SK-N-SH treated with all-trans-retinoic acid at 6 μM for 48 hours (cell line): ENCODE measurements around the gene TRIM7.

Experiments
- ATAC-seq: fragments of 200-7000 bp; cut with Tn5 transposase; 3 replicates; pipeline ENCODE4 v1.9.1; 2020; ENCODE audit warnings: mild to moderate bottlenecking, moderate library complexity
- BACH2 ChIP-seq: fragments of 250-450 bp; sonication (Bioruptor Pico); IDR thresholded peaks from 2 replicates; pipeline ENCODE4 v1.9.0; 2021; ENCODE audit warnings: mild to moderate bottlenecking, borderline replicate concordance
- CSDC2 ChIP-seq: fragments of 250-450 bp; sonication (Bioruptor Pico); IDR thresholded peaks from 2 replicates; pipeline ENCODE4 v1.5.0; 2020; ENCODE audit warnings: mild to moderate bottlenecking, moderate library complexity
- GLIS3 ChIP-seq: fragments of 250-450 bp; sonication (Bioruptor Pico); IDR thresholded peaks from 2 replicates; pipeline ENCODE4 v1.5.0; 2020; ENCODE audit warnings: mild to moderate bottlenecking, moderate library complexity
- ISL1 ChIP-seq: fragments of 250-450 bp; sonication (Bioruptor Pico); IDR thresholded peaks from 2 replicates; pipeline ENCODE4 v2.1.2; 2022; ENCODE audit warnings: mild to moderate bottlenecking, moderate library complexity
- OSR1 ChIP-seq: fragments of 250-450 bp; sonication (Bioruptor Pico); IDR thresholded peaks from 2 replicates; pipeline ENCODE4 v1.8.0; 2022; ENCODE audit warnings: moderate library complexity, mild to moderate bottlenecking, inconsistent platforms
- PPARA ChIP-seq: fragments of 250-450 bp; sonication (Bioruptor Pico); IDR thresholded peaks from 2 replicates; pipeline ENCODE4 v1.5.0; 2020; ENCODE audit warnings: mild to moderate bottlenecking, borderline replicate concordance
- RARB ChIP-seq: fragments of 250-450 bp; sonication (Bioruptor Pico); IDR thresholded peaks from 2 replicates; pipeline ENCODE4 v1.8.0; 2021; ENCODE audit warnings: mild to moderate bottlenecking, moderate library complexity
- SNAI2 ChIP-seq: fragments of 250-450 bp; sonication (Bioruptor Pico); IDR thresholded peaks from 2 replicates; pipeline ENCODE4 v1.5.0; 2020; ENCODE audit warnings: mild to moderate bottlenecking, moderate library complexity
- TCF4 ChIP-seq: fragments of 250-450 bp; sonication (Bioruptor Pico); IDR thresholded peaks from 2 replicates; pipeline ENCODE4 v1.8.0; 2021; ENCODE audit warnings: mild to moderate bottlenecking, moderate library complexity, borderline replicate concordance
- TOX ChIP-seq: fragments of 250-450 bp; sonication (Bioruptor Pico); IDR thresholded peaks from 2 replicates; pipeline ENCODE4 v1.8.0; 2021; ENCODE audit warnings: mild to moderate bottlenecking, moderate library complexity, borderline replicate concordance
- ZFP3 ChIP-seq: fragments of 250-450 bp; sonication (Bioruptor Pico); IDR thresholded peaks from 2 replicates; pipeline ENCODE4 v1.5.0; 2020; ENCODE audit warnings: mild to moderate bottlenecking, moderate library complexity
- ZNF70 ChIP-seq: fragments of 450-650 bp; formaldehyde crosslinking; IDR thresholded peaks from 2 replicates; pipeline ENCODE4 v1.5.0; 2020; ENCODE audit warnings: mild to moderate bottlenecking, moderate library complexity
- ZNF8 ChIP-seq: fragments of 450-650 bp; formaldehyde crosslinking; IDR thresholded peaks from 2 replicates; pipeline ENCODE4 v1.5.0; 2020; ENCODE audit warnings: mild to moderate bottlenecking, moderate library complexity
- TF ChIP-seq, protein P1 (sequence below): fragments of 250-450 bp; sonication (Bioruptor Pico); IDR thresholded peaks from 2 replicates; pipeline ENCODE4 v1.5.1; 2020; ENCODE audit warnings: low read depth, mild to moderate bottlenecking, moderate library complexity
- TF ChIP-seq, protein P2 (sequence below): fragments of 250-450 bp; sonication (Bioruptor Pico); IDR thresholded peaks from 2 replicates; pipeline ENCODE4 v1.8.0; 2020; ENCODE audit warnings: mild to moderate bottlenecking, moderate library complexity, borderline replicate concordance
- TF ChIP-seq, protein P3 (sequence below): fragments of 250-450 bp; sonication (Bioruptor Pico); IDR thresholded peaks from 2 replicates; pipeline ENCODE4 v1.5.1; 2021; ENCODE audit warnings: mild to moderate bottlenecking, moderate library complexity
- TF ChIP-seq, protein P4 (sequence below): fragments of 250-450 bp; sonication (Bioruptor Pico); IDR thresholded peaks from 2 replicates; pipeline ENCODE4 v1.8.0; 2021; ENCODE audit warnings: low read depth, mild to moderate bottlenecking, moderate library complexity, borderline replicate concordance

Gene TRIM7

DNA sequence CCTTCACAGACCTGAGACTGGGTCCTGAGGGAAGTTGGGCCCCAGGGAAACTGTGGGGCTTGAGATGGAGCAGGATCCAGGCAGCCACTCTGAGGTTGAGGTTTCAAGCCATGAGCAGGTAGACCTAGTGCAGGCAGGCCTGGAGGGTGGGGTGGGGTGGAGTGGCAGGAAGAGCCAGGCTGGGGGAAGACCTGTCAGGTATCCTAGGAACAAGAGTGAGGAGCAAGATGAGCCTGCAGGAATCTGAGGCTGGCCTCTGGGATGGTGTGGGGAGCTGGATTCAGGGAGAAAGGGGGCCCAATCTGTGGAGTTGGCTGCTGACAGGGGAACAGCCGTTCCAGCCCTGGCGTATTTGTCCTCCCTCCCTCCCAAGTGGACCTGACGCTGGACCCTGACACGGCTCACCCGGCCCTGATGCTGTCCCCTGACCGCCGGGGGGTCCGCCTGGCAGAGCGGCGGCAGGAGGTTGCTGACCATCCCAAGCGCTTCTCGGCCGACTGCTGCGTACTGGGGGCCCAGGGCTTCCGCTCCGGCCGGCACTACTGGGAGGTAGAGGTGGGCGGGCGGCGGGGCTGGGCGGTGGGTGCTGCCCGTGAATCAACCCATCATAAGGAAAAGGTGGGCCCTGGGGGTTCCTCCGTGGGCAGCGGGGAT is 28.9 kb upstream of the TRIM7 start:
- ATAC-seq = peak; percentile 21
- TF ChIP-seq TOX (CRISPR knock-in tag) (no peak), CSDC2 (CRISPR knock-in tag) (no peak), SNAI2 (CRISPR knock-in tag) (no peak)
- TF ChIP-seq, protein P1, sequence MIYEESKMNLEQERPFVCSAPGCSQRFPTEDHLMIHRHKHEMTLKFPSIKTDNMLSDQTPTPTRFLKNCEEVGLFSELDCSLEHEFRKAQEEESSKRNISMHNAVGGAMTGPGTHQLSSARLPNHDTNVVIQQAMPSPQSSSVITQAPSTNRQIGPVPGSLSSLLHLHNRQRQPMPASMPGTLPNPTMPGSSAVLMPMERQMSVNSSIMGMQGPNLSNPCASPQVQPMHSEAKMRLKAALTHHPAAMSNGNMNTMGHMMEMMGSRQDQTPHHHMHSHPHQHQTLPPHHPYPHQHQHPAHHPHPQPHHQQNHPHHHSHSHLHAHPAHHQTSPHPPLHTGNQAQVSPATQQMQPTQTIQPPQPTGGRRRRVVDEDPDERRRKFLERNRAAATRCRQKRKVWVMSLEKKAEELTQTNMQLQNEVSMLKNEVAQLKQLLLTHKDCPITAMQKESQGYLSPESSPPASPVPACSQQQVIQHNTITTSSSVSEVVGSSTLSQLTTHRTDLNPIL (CRISPR knock-in tag) = 0 out of 2 replicates have a peak, but pooled peaks have one; percentile 10

DNA sequence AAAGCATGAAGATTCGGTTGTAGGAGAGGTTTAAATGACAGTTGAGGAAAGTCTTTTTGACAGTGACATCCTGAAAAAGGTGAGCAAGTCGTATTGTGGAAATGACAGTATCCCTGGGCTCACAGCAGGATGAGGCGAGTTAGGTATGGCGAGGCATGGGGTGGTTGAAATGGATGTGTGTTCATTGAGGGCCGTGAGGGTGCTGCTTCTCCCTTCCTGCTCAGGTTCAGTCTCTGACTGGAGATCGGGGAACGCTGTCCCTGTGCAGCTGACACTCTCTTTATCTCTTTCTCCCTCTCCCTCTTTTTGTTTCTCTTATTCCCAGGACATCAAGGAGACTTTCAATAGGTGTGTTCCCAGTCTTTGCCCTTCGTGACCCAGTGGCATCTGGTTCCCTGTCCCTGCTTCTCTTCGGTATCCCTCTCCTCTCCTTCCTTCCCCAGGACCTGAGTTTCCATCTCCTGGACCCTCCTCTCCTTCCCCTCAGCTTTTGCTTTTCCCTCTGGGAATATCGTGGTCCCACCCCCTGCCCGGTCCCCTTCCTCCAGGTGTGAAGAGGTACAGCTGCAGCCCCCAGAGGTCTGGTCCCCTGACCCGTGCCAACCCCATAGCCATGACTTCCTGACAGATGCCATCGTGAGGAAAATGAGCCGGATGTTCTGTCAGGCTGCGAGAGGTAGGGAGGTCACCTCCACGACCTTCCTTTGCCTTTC is 28.2 kb upstream of the TRIM7 start:
- ATAC-seq = peak; percentile 2; the same call in 2 of the 3 replicates

DNA sequence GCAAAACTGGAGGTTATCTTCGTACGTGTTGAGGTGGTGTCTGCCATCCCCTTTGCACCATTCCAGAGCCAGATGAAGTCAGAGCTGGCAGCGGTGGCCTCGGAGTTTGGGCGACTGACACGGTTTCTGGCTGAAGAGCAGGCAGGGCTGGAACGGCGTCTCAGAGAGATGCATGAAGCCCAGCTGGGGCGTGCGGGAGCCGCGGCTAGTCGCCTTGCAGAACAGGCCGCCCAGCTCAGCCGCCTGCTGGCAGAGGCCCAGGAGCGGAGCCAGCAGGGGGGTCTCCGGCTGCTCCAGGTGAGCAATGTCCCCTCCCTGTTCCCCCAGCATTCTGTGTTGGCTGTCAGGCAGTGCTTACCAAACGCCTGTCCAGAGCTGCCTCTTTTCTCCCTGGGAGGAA is 27.6 kb upstream of the TRIM7 start:
- ATAC-seq = no peak

More for the DNA sequence above, 28.2 kb upstream of the TRIM7 start:
- TF ChIP-seq RARB (CRISPR knock-in tag) = no peak
- TF ChIP-seq ZNF70 (CRISPR knock-in tag) = no peak
- TF ChIP-seq OSR1 (CRISPR knock-in tag) = no peak
- TF ChIP-seq, protein P2, sequence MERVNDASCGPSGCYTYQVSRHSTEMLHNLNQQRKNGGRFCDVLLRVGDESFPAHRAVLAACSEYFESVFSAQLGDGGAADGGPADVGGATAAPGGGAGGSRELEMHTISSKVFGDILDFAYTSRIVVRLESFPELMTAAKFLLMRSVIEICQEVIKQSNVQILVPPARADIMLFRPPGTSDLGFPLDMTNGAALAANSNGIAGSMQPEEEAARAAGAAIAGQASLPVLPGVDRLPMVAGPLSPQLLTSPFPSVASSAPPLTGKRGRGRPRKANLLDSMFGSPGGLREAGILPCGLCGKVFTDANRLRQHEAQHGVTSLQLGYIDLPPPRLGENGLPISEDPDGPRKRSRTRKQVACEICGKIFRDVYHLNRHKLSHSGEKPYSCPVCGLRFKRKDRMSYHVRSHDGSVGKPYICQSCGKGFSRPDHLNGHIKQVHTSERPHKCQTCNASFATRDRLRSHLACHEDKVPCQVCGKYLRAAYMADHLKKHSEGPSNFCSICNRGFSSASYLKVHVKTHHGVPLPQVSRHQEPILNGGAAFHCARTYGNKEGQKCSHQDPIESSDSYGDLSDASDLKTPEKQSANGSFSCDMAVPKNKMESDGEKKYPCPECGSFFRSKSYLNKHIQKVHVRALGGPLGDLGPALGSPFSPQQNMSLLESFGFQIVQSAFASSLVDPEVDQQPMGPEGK (CRISPR knock-in tag) = no peak
- TF ChIP-seq, protein P1 (CRISPR knock-in tag) = no peak
- TF ChIP-seq ISL1 (CRISPR knock-in tag) = no peak
- TF ChIP-seq SNAI2 (CRISPR knock-in tag) = no peak
- TF ChIP-seq TCF4 (CRISPR knock-in tag) = no peak
- TF ChIP-seq PPARA = no peak
- TF ChIP-seq, protein P3, sequence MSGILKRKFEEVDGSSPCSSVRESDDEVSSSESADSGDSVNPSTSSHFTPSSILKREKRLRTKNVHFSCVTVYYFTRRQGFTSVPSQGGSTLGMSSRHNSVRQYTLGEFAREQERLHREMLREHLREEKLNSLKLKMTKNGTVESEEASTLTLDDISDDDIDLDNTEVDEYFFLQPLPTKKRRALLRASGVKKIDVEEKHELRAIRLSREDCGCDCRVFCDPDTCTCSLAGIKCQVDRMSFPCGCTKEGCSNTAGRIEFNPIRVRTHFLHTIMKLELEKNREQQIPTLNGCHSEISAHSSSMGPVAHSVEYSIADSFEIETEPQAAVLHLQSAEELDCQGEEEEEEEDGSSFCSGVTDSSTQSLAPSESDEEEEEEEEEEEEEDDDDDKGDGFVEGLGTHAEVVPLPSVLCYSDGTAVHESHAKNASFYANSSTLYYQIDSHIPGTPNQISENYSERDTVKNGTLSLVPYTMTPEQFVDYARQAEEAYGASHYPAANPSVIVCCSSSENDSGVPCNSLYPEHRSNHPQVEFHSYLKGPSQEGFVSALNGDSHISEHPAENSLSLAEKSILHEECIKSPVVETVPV (CRISPR knock-in tag) = no peak
- TF ChIP-seq, all 23 proteins: peak for 0

More for the DNA sequence above, 27.6 kb upstream of the TRIM7 start:
- TF ChIP-seq, protein P4, sequence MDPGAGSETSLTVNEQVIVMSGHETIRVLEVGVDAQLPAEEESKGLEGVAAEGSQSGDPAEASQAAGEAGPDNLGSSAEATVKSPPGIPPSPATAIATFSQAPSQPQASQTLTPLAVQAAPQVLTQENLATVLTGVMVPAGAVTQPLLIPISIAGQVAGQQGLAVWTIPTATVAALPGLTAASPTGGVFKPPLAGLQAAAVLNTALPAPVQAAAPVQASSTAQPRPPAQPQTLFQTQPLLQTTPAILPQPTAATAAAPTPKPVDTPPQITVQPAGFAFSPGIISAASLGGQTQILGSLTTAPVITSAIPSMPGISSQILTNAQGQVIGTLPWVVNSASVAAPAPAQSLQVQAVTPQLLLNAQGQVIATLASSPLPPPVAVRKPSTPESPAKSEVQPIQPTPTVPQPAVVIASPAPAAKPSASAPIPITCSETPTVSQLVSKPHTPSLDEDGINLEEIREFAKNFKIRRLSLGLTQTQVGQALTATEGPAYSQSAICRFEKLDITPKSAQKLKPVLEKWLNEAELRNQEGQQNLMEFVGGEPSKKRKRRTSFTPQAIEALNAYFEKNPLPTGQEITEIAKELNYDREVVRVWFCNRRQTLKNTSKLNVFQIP (CRISPR knock-in tag) = no peak
- TF ChIP-seq ZFP3 (CRISPR knock-in tag) (no peak), SNAI2 (CRISPR knock-in tag) (no peak), ZNF70 (CRISPR knock-in tag) (no peak), CSDC2 (CRISPR knock-in tag) (no peak), ZNF8 (no peak), BACH2 (no peak), GLIS3 (no peak), PPARA (no peak)
- TF ChIP-seq, protein P2 (CRISPR knock-in tag) = no peak
